GM12878 (cell line): Measurements from ENCODE around the gene SVBP. TPM values are rescaled to one million over a fixed set of nuclear protein-coding genes. Genes with fewer than 3 reads are reported as not detected.

ENCODE experiments used
- ATAC-seq: fragments of 200-7000 bp; cut with Tn5 transposase; 3 replicates; pipeline ENCODE4 v1.9.1; 2020; ENCODE audit warnings: mild to moderate bottlenecking, moderate library complexity
- BruUV-seq: library from RNA; stranded (reverse); fragments of 400-500 nt; replicated peaks from 2 replicates; lab custom pipeline; 2021; lab: Mats Ljungman, UMichigan
- CTCF ChIA-PET: fragments of 300-600 bp; sonication (Branson Sonifier 250); formaldehyde crosslinking; extraction: SDS; loops from one replicate; lab custom pipeline; 2021; ENCODE audit warnings: inconsistent platforms; lab: Yijun Ruan, JAX
- POLR2A ChIA-PET: fragments of 350-600 bp; formaldehyde crosslinking; extraction: SDS; loops from one replicate; lab custom pipeline; 2021; ENCODE audit warnings: inconsistent platforms; lab: Charles Lee
- RAD21 ChIA-PET: fragments of 300-600 bp; sonication (Branson Sonifier 250); formaldehyde crosslinking; loops from one replicate; lab custom pipeline; 2023; ENCODE audit warnings: antibody characterized with exemption; ENCODE audit not compliant: unreplicated experiment; lab: Charles Lee
- SMC1A ChIA-PET: fragments of 300-600 bp; sonication (Branson Sonifier 250); formaldehyde crosslinking; loops from one replicate; lab custom pipeline; 2023; ENCODE audit not compliant: unreplicated experiment, uncharacterized antibody; lab: Charles Lee
- DNase-seq: peaks from one replicate; pipeline ENCODE4 v3.0.0-alpha.2; 2011; ENCODE audit warnings: low read depth, low spot score
- FAIRE-seq: peaks from 3 replicates; lab custom pipeline; 2011; peaks lifted over from hg19 to GRCh38; lab: Jason Lieb, UNC
- H2AFZ ChIP-seq: 2 replicates; pipeline ENCODE4 v1.6.0; 2011; ENCODE audit warnings: low read depth, low read length, control low read depth; ENCODE audit not compliant: control insufficient read depth
- H3K27ac ChIP-seq: 2 replicates; pipeline ENCODE4 v1.5.1; 2011; ENCODE audit warnings: control low read depth; ENCODE audit not compliant: control insufficient read depth, insufficient read depth
- H3K27me3 ChIP-seq, 2 experiments: replicated peaks in 1 of 2; 2 replicates each; pipeline versions ENCODE4 v1.6.0 to v1.6.1; 2011; ENCODE audit warnings: low read length in 1 of 2; ENCODE audit not compliant: control insufficient read depth in 2 of 2, insufficient read depth in 2 of 2
- H3K36me3 ChIP-seq, 2 experiments: 2 replicates each; pipeline ENCODE4 v1.5.1; 2011; ENCODE audit warnings: low read length in 1 of 2; ENCODE audit not compliant: control insufficient read depth in 2 of 2, insufficient read depth in 2 of 2
- H3K4me1 ChIP-seq: 2 replicates; pipeline ENCODE4 v1.6.1; 2011; ENCODE audit warnings: mild to moderate bottlenecking, low read length, moderate library complexity, mixed read lengths; ENCODE audit not compliant: control insufficient read depth, insufficient read depth
- H3K4me2 ChIP-seq: 2 replicates; pipeline ENCODE4 v1.6.0; 2011; ENCODE audit warnings: control low read depth; ENCODE audit not compliant: control insufficient read depth, insufficient read depth
- H3K4me3 ChIP-seq: fragments of 200-600 bp; sonication (generic); 2 replicates; pipeline ENCODE4 v1.5.1; 2016
- H3K79me2 ChIP-seq: 2 replicates; pipeline ENCODE4 v1.6.0; 2011; ENCODE audit warnings: low read length; ENCODE audit not compliant: control insufficient read depth, insufficient read depth
- H3K9ac ChIP-seq: 2 replicates; pipeline ENCODE4 v1.8.0; 2011; ENCODE audit warnings: low read length, control low read depth, mixed read lengths; ENCODE audit not compliant: control insufficient read depth, insufficient read depth
- H3K9me3 ChIP-seq: replicated peaks from 3 replicates; pipeline ENCODE4 v1.5.1; 2011; ENCODE audit warnings: mild to moderate bottlenecking, low read length; ENCODE audit not compliant: control insufficient read depth, insufficient read depth
- H4K20me1 ChIP-seq: 2 replicates; pipeline ENCODE4 v1.6.0; 2011; ENCODE audit not compliant: control insufficient read depth, insufficient read depth
- BACH1 ChIP-seq: fragments of 450-650 bp; IDR thresholded peaks from 2 replicates; pipeline ENCODE4 v1.6.1; 2017; ENCODE audit warnings: mild to moderate bottlenecking, borderline replicate concordance
- BRCA1 ChIP-seq: IDR thresholded peaks from 2 replicates; pipeline ENCODE4 v1.6.1; 2011; ENCODE audit warnings: low read depth, low read length, improper control_type of control experiment
- EED ChIP-seq: sonication (generic); IDR thresholded peaks from 2 replicates; pipeline ENCODE4 v1.6.1; 2016; ENCODE audit warnings: antibody characterized with exemption, low read depth
- IKZF1 ChIP-seq: fragments of 450-650 bp; conservative IDR thresholded peaks from 2 replicates; pipeline ENCODE4 v1.6.1; 2017; ENCODE audit warnings: antibody characterized with exemption, mild to moderate bottlenecking
- IKZF2 ChIP-seq, 2 experiments: fragments of 450-650 bp; IDR thresholded peaks; 2 replicates each; pipeline ENCODE4 v1.6.1; 2017; ENCODE audit warnings: mild to moderate bottlenecking in 2 of 2, moderate library complexity in 2 of 2
- JUNB ChIP-seq: IDR thresholded peaks from 2 replicates; pipeline ENCODE4 v1.6.1; 2016; ENCODE audit warnings: antibody characterized with exemption, mild to moderate bottlenecking
- MEF2B ChIP-seq: fragments of 450-650 bp; IDR thresholded peaks from 2 replicates; pipeline ENCODE4 v1.6.1; 2018; ENCODE audit warnings: mild to moderate bottlenecking, moderate library complexity; ENCODE audit not compliant: partially characterized antibody, poor library complexity, severe bottlenecking
- RUNX3 ChIP-seq: IDR thresholded peaks from 2 replicates; pipeline ENCODE4 v1.6.1; 2012; ENCODE audit warnings: low read length, inconsistent platforms
- TBL1XR1 ChIP-seq: IDR thresholded peaks from 2 replicates; pipeline ENCODE4 v1.6.1; 2012; ENCODE audit warnings: low read depth, low read length, improper control_type of control experiment
- TCF3 ChIP-seq: IDR thresholded peaks from 2 replicates; pipeline ENCODE4 v1.6.1; 2012; ENCODE audit warnings: low read depth, mild to moderate bottlenecking, low read length, borderline replicate concordance; ENCODE audit not compliant: insufficient read depth
- ZNF384 ChIP-seq: IDR thresholded peaks from 2 replicates; pipeline ENCODE4 v1.6.1; 2012; ENCODE audit warnings: low read depth, mild to moderate bottlenecking, low read length, improper control_type of control experiment, borderline replicate concordance
- WGBS: methylation state at CpG from one replicate; pipeline ENCODE4 v1.1.6; 2016; ENCODE audit warnings: low lambda C conversion rate; ENCODE audit not compliant: insufficient replicate concordance, insufficient coverage; ENCODE audit errors: missing lambda C conversion rate; 5-methylcytosine and 5-hydroxymethylcytosine counted together
- in situ Hi-C: fragments of 300-500 bp; cut with MboI; formaldehyde crosslinking; loops from 9 replicates; pipeline ENCODE4 v1.14.3; 2018; ENCODE audit warnings: mixed read lengths
- intact Hi-C: fragments of 100-400 bp; cut with micrococcal nuclease; formaldehyde crosslinking; loops from one replicate; pipeline ENCODE4 v1.14.2; 2022; ENCODE audit not compliant: unreplicated experiment
- polyA plus RNA-seq, 11 experiments: library from polyadenylated mRNA; depleted of rRNA in 4 of 11; unstranded in 6 of 11; stranded (reverse) in 5 of 11; fragments of >200 nt; fragmentation: Nextera tagmentation in 4 of 11; fragmentation: Illumina TruSeq in 1 of 11; extraction: Ambion mirVana in 4 of 11; extraction: Trizol in 1 of 11; gene quantifications; 1 replicate in 1 of 11; 2 replicates in 10 of 11; pipeline versions ENCODE4 v1.2.1 to v1.2.3, GENCODE V29; 2011 to 2016; ENCODE audit warnings: inconsistent platforms in 2 of 11, missing spikeins in 2 of 11, low read depth in 1 of 11
- total RNA-seq, 4 experiments: library from RNA; depleted of rRNA in 3 of 4; stranded (reverse); fragments of >200 nt in 3 of 4; fragmentation: Illumina TruSeq in 1 of 4; extraction: Trizol in 1 of 4; gene quantifications; 2 replicates each; pipeline versions ENCODE4 v1.2.1 to v1.2.3, GENCODE V29; 2013 to 2021
- TF ChIP-seq, protein P1 (sequence below): IDR thresholded peaks from 2 replicates; pipeline ENCODE4 v1.6.1; 2011; ENCODE audit warnings: low read depth, mild to moderate bottlenecking, low read length, moderate library complexity, borderline replicate concordance; ENCODE audit errors: extremely low read depth
- TF ChIP-seq, protein P2 (sequence below): fragments of 450-650 bp; IDR thresholded peaks from 2 replicates; pipeline ENCODE4 v1.6.1; 2016; ENCODE audit warnings: mild to moderate bottlenecking
- TF ChIP-seq, protein P3 (sequence below): IDR thresholded peaks from 2 replicates; pipeline ENCODE4 v1.6.1; 2011; ENCODE audit warnings: mild to moderate bottlenecking, low read depth, low read length, moderate library complexity; ENCODE audit not compliant: insufficient replicate concordance
- TF ChIP-seq, protein P4 (sequence below): fragments of 450-650 bp; IDR thresholded peaks from 2 replicates; pipeline ENCODE4 v1.6.1; 2016; ENCODE audit warnings: mild to moderate bottlenecking
- TF ChIP-seq, protein P5 (sequence below): fragments of 450-650 bp; IDR thresholded peaks from 2 replicates; pipeline ENCODE4 v1.6.1; 2018; ENCODE audit warnings: borderline replicate concordance, mild to moderate bottlenecking; ENCODE audit not compliant: partially characterized antibody
- TF ChIP-seq, protein P6 (sequence below): IDR thresholded peaks from 2 replicates; pipeline ENCODE4 v1.6.1; 2012; ENCODE audit warnings: low read length, inconsistent platforms

The SVBP gene
- total and polyA plus RNA-seq, 10 of the 15 experiments (the other 5 are each of a cell fraction or from before 2014, with no cell fraction given) = 12.6 to 29.5 (median 19.8) TPM

DNA sequence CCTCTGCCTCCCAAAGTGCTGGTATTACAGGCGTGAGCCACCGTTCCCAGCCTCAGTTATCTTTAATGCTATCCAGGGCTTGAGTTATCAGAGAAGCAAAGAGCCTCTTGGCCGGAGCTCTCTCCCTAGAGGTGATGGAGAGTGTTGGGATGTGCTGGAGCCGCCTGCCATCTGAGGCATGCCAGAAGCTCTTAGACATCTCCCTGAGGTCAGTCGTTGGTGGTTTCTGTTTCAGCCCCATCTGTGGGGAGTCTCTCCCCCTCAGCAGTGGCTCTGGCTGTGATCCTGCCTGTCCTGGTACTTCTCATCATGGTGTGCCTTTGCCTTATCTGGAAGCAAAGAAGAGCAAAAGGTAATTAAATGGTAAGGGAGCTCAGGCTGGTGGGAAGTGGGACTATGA lies 17.6 kb upstream of the SVBP start:
- ChIA-PET POLR2A (interaction anchor here (1.5 kb wide), 1 partner anchor 12 kb away, joined by 4 read pairs; the partner anchor contains the start of gene ZNF691), SMC1A (interaction anchor here (0.7 to 1.8 kb wide), 2 partner anchors 9 to 14 kb away, joined by 3 to 4 read pairs; no protein-coding TSS in a partner anchor), CTCF (interaction anchor here (0.6 to 1.0 kb wide), 2 partner anchors 27 to 812 kb away, joined by 3 to 4 read pairs; no protein-coding TSS in a partner anchor), RAD21 (no interaction called here)
- H3K79me2 ChIP-seq = no peaks in the 10 kb centered on the region
- intact Hi-C loops (no loop called here), in situ Hi-C loops (no loop called here)
- H3K9ac ChIP-seq = no peak overlapping the region
- no peaks in the 10 kb centered on the region for H3K9me3 ChIP-seq
- no peak overlapping the region for H3K4me3 ChIP-seq
- peaks cover 12% of the 10 kb centered on the region for H3K4me1 ChIP-seq
- no peak overlapping the region for H2AFZ ChIP-seq
- ATAC-seq (no peak), DNase-seq (no peak), FAIRE-seq (no peak)
- no peak overlapping the region for H3K4me2 ChIP-seq
- no peaks in the 10 kb centered on the region for H3K27me3 ChIP-seq
- H3K27ac ChIP-seq = no peak overlapping the region
- no peaks in the 10 kb centered on the region for H3K36me3 ChIP-seq
- BruUV-seq = no TSS peak
- WGBS = 89% methylated on average over 5 of the region's 5 CpGs
- no peaks in the 10 kb centered on the region for H4K20me1 ChIP-seq
- TF ChIP-seq BRCA1 (no peak), RUNX3 (no peak), EED (no peak), ZNF384 (no peak), IKZF1 (no peak), JUNB (no peak), MEF2B (no peak), TCF3 (no peak), BACH1 (no peak), TBL1XR1 (no peak), IKZF2 (IDR thresholded peaks at IDR 0.05) (no peak)
- TF ChIP-seq, protein P1, sequence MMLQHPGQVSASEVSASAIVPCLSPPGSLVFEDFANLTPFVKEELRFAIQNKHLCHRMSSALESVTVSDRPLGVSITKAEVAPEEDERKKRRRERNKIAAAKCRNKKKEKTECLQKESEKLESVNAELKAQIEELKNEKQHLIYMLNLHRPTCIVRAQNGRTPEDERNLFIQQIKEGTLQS = no peak
- TF ChIP-seq, protein P2, sequence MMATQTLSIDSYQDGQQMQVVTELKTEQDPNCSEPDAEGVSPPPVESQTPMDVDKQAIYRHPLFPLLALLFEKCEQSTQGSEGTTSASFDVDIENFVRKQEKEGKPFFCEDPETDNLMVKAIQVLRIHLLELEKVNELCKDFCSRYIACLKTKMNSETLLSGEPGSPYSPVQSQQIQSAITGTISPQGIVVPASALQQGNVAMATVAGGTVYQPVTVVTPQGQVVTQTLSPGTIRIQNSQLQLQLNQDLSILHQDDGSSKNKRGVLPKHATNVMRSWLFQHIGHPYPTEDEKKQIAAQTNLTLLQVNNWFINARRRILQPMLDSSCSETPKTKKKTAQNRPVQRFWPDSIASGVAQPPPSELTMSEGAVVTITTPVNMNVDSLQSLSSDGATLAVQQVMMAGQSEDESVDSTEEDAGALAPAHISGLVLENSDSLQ = no peak
- TF ChIP-seq, protein P3, sequence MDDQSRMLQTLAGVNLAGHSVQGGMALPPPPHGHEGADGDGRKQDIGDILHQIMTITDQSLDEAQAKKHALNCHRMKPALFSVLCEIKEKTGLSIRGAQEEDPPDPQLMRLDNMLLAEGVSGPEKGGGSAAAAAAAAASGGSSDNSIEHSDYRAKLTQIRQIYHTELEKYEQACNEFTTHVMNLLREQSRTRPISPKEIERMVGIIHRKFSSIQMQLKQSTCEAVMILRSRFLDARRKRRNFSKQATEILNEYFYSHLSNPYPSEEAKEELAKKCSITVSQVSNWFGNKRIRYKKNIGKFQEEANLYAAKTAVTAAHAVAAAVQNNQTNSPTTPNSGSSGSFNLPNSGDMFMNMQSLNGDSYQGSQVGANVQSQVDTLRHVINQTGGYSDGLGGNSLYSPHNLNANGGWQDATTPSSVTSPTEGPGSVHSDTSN = no peak
- TF ChIP-seq, protein P4, sequence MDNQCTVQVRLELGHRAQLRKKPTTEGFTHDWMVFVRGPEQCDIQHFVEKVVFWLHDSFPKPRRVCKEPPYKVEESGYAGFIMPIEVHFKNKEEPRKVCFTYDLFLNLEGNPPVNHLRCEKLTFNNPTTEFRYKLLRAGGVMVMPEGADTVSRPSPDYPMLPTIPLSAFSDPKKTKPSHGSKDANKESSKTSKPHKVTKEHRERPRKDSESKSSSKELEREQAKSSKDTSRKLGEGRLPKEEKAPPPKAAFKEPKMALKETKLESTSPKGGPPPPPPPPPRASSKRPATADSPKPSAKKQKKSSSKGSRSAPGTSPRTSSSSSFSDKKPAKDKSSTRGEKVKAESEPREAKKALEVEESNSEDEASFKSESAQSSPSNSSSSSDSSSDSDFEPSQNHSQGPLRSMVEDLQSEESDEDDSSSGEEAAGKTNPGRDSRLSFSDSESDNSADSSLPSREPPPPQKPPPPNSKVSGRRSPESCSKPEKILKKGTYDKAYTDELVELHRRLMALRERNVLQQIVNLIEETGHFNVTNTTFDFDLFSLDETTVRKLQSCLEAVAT = no peak
- TF ChIP-seq, protein P5, sequence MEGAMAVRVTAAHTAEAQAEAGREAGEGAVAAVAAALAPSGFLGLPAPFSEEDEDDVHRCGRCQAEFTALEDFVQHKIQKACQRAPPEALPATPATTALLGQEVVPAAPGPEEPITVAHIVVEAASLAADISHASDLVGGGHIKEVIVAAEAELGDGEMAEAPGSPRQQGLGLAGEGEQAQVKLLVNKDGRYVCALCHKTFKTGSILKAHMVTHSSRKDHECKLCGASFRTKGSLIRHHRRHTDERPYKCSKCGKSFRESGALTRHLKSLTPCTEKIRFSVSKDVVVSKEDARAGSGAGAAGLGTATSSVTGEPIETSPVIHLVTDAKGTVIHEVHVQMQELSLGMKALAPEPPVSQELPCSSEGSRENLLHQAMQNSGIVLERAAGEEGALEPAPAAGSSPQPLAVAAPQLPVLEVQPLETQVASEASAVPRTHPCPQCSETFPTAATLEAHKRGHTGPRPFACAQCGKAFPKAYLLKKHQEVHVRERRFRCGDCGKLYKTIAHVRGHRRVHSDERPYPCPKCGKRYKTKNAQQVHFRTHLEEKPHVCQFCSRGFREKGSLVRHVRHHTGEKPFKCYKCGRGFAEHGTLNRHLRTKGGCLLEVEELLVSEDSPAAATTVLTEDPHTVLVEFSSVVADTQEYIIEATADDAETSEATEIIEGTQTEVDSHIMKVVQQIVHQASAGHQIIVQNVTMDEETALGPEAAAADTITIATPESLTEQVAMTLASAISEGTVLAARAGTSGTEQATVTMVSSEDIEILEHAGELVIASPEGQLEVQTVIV = no peak
- TF ChIP-seq, protein P6, sequence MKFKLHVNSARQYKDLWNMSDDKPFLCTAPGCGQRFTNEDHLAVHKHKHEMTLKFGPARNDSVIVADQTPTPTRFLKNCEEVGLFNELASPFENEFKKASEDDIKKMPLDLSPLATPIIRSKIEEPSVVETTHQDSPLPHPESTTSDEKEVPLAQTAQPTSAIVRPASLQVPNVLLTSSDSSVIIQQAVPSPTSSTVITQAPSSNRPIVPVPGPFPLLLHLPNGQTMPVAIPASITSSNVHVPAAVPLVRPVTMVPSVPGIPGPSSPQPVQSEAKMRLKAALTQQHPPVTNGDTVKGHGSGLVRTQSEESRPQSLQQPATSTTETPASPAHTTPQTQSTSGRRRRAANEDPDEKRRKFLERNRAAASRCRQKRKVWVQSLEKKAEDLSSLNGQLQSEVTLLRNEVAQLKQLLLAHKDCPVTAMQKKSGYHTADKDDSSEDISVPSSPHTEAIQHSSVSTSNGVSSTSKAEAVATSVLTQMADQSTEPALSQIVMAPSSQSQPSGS = no peak
